T-helper 1 cell (primary cell): ENCODE results near the gene FAM120A.
A peak's percentile ranks its signal among the peaks of the same experiment; 100 is the strongest.

Experiments used
- DNase-seq, 5 donors: peaks; one replicate each; pipeline ENCODE4 v3.0.0-alpha.2; 2012 to 2020

FAM120A gene

DNA sequence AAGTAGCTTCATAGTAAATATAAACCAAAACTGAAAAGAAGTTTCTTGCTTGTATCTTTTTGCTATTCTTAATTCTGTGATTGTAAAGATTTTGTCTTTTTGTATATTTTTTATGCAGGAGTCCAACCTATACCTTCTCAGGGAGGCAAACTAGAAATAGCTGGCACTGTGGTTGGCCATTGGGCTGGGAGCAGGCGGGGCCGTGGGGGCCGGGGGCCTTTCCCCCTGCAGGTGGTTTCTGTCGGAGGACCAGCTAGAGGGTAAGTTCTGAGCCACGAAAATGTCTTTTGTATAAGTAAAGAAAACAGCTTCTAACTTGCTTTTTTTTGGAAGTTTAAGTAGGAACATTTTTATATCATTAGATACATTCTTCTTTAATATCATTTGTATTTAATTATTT lies 109.5 kb downstream of the FAM120A start:
- no peak for DNase-seq

DNA sequence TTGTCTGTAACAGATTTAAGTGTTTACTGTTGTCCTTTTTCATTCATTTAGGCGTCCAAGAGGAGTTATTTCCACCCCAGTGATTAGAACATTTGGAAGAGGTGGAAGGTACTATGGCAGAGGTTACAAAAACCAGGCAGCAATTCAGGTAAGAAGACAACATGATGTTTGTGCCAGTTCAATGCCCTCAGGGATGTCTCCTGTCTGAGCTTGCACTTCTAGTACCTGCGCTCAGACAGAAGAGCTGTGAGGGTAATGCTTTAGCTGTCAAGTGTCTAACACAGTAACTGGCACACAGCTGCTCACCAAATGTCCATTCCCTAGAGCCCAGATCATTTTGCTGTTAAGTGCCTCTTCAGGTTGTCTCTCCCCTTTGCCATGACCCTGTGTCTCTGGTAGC lies 110.7 kb downstream of the FAM120A start:
- DNase-seq = no peak

GRCh38 chr9:93565089-93565488 lies 113.6 kb downstream of the FAM120A start:
- peak in 1 of 5 donors; percentile 21 for DNase-seq

- peak; percentile 97 to 99 (median 97) for DNase-seq
Measured at GRCh38 chr9:93566408-93567270, 115.2 kb downstream of the FAM120A start.

- no peak for DNase-seq
Measured at GRCh38 chr9:93567271-93567959, 115.9 kb downstream of the FAM120A start.

DNA sequence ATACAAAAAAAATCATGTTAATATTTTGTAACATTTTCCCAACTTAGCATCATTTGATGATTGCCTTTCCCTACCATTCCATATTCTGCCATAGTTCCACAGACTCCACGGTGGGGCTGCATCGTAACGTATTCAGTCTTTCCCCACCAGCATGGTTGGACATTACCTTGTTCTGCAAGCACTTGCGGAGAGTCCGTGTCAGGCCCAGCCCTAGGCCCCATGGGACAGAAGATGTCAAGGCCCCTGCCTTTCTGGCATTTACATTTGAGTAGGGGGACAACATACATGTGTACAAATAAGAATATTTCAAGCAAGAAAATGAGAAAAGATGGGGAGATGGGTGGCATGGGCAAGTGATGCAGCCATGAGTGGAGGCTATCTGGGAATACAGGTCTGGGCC lies 116.7 kb downstream of the FAM120A start:
- DNase-seq = no peak

GRCh38 chr9:93569621-93570174 lies 118.2 kb downstream of the FAM120A start:
- DNase-seq = no peak

GRCh38 chr9:93572221-93572620 lies 120.7 kb downstream of the FAM120A start:
- DNase-seq = no peak

GRCh38 chr9:93572636-93573515 lies 121.4 kb downstream of the FAM120A start:
- DNase-seq = no peak

DNA sequence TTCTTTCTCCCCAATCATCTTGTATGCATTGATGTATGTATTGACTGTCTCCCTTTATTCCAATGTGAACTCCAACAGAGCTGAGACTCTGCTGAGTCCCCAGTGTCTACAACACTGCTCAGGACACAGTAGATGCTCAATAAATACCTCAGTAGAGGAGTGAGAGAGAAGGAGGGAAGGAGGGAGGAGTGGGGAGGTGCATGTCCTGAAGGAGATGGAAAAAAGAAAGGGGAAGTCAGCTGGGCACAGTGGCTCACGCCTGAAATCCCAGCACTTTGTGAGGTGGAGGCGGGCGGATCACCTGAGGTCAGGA lies 122.0 kb downstream of the FAM120A start:
- no peak for DNase-seq

- DNase-seq = no peak
Measured at GRCh38 chr9:93574091-93574899, 122.8 kb downstream of the FAM120A start.

GRCh38 chr9:93574900-93575795 lies 123.7 kb downstream of the FAM120A start:
- no peak for DNase-seq

GRCh38 chr9:93575796-93576257 lies 124.3 kb downstream of the FAM120A start:
- DNase-seq = peak in 4 of 5 donors; percentile 40 to 52 (median 46)

DNA sequence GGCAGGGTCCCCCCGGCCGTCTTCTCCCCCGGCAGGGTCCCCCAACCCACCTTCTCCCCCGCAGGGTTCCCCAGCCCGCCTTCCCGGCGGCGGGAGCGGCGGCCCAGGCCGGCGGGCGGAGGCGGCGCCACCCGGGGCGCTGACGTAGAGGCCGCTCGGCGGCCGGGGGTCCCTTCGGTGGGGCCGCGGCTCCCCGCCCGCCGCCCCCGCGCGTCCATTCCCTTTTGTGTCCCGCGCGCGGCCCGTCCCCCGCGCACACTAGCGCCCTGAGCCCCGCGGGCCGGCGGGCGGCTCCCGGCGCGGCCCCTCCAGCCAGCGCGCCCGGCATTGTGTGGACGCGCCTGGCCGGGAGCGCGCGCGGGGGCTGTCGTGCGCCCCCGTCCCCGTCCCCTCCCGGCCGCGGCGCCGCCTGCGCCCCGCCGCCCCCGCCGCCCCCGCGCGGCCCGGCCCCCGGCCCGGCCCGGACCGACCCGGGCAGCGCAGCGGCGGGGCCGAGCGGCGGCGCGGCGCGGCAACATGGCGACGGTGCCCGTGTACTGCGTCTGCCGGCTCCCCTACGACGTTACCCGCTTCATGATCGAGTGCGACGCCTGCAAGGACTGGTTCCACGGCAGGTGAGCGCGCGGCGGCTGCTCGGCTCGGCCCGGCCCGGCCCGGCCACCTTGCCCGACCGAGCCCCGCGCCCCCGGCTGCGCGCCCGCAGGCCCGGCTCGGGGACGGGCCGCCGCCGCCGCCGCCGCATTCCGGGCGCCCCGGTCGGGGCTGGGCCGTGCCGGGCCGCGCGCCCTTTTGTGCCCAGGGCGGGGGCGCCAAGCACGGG lies 125.0 kb downstream of the FAM120A start, which contains the start of gene PHF2:
Gene PHF2, plus strand, starts transcription at position 327 of the 820 bp plus-strand sequence. Its CDS starts 190 bp downstream, at position 517.
- DNase-seq = peak in 3 of 5 donors; percentile 14 to 30 (median 22)

- DNase-seq = peak in 2 of 5 donors; percentile 11 to 22
Measured at GRCh38 chr9:93577078-93577974, 125.8 kb downstream of the FAM120A start.

DNA sequence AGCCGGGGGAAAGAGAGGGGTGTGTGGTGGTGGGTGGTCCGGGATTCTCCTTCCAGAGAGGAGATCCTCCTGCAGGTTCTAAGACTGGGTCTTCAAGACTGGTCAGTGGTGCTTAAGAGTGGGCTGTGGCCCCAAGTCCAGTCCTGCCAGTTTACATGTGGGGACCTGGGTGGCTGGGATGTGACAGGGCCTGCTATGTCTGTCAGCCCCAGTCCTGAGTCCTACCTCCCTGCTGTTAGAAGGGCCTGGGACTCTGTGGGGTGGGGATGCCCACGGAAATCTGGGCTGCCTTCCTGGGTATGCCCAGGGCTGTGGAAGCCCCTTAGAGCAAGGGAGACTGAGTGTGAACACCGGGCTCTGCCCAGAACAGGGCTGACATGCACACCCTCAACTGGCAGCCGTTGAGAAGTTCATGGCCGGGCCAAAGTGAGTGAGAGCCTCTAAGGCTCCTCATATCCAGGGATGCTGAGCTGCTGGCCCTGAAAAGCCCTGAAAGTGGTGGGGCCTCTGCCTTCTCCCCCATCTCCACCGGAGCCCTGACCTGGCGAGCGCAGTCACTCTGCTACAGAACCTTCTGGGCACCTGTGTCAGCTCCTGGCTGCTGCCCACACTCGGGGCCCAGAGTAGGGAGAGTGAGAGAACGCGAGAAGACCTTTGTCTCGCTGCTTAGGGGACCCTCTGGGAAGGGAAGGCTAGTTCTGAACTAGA lies 126.6 kb downstream of the FAM120A start:
- DNase-seq = no peak

- DNase-seq = no peak
Measured at GRCh38 chr9:93578844-93579243, 127.4 kb downstream of the FAM120A start.
